NCI-H345 (cell line): ENCODE data around the gene VDR.
"Not testable (repeated sequence)": the region's sequence is repeated elsewhere in the genome, so short reads cannot be mapped to it uniquely, and the experiment has no call there.

Experiments
- DNase-seq: peaks from one replicate; lab custom pipeline; 2025; lab: John Stamatoyannopoulos, UW

VDR gene

GRCh38 chr12:47812797-47813510 is 91.8 kb downstream of the VDR start:
- no peak for DNase-seq

- no peak for DNase-seq
Observed at GRCh38 chr12:47811581-47812484, 93.0 kb downstream of the VDR start.

GRCh38 chr12:47811072-47811396 is 93.8 kb downstream of the VDR start:
- DNase-seq, result no peak

DNA sequence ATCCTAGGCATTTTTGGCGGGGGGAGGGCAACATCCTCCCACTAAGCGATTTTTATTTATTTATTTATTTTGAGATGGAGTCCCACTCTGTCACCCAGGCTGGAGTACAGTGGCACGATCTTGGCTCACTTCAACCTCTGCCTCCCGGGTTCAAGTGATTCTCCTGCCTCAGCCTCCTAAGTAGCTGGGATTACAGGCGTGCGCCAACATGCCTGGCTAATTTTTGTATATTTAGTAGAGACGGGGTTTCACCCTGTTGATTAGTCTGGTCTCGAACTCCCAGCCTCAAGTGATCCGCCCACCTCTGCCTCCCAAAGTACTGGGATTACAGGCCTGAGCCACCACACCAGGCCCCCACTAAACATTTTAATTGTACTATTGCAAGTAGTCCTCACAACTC is 95.3 kb downstream of the VDR start:
- DNase-seq, result not testable (repeated sequence)

- DNase-seq, result no peak
Observed at GRCh38 chr12:47808574-47809365, 96.0 kb downstream of the VDR start.

DNA sequence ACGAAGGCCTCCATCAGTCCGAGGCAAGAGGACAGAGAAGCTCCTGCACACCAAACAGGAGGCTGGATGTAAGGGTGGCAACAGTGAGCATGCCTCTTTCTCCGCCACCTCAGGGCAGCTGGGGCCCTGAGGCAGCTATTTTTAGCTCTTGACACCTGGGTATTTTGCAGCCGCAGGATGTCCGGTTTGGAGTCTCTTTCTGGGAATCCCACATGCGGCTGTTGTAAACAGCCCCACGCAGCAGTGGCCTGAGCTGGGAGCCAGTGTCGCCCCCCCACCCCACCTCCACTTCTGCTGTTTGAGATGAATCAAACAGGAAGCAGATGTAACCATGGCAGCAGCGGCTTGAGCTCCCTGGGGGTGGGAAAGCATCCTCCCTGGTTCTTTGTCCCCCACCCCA is 96.7 kb downstream of the VDR start:
- no peak for DNase-seq

- DNase-seq, result no peak
Observed at GRCh38 chr12:47807338-47807737, 97.5 kb downstream of the VDR start.

GRCh38 chr12:47805417-47805816 is 99.4 kb downstream of the VDR start:
- no peak for DNase-seq

- no peak for DNase-seq
Observed at GRCh38 chr12:47804171-47804570, 100.6 kb downstream of the VDR start.

DNA sequence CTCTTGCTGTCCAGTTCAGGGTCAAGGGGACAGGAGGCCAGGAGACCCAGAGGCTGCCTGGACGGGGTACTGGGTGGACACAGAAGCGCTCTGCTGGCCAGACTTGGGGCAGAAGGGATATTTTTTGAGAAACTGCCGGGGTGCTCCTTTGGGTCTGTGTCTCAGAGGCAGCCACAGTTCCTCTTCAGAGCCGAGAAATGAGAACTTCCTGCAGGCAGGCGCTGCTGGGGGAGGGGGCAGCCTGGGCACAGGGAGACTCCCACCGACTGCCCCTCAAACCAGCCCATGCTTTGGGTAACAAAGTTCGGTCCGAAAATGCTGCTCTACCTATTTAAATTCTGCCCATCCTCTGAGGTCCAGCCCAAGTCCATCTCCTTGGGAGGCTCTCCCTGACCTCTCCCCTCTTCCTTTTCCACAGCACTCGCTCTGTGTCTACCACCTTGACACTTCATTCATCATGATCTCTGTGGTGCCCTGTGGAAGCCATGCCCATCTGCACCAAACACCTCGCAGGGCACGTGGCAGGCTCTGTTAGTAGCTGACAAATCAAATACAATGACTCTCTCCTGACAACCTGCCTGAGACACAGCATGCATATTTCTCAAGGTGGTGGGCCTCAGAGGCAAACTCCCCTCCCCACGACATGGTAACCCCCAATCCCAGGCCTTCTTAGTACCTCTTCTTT is 101.5 kb downstream of the VDR start:
- no peak for DNase-seq

GRCh38 chr12:47802312-47802711 is 102.5 kb downstream of the VDR start:
- no peak for DNase-seq

DNA sequence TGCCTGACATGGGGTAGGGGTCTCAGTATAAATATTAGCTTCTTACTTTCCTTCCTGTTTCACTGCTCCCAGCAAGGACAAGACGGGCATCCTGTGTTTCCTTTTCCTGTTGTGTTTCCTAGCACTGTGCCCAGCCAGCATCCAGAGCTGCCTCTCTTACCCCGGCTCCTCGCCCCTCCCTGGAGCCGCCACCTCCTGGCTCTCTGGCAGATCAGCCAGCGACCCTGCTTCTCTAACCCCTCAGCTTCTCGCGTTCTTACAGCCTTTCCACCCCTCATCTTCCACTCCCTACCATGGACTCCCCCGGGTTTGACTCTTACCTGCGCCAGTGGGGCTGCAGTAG is 102.9 kb downstream of the VDR start:
- DNase-seq, result no peak

DNA sequence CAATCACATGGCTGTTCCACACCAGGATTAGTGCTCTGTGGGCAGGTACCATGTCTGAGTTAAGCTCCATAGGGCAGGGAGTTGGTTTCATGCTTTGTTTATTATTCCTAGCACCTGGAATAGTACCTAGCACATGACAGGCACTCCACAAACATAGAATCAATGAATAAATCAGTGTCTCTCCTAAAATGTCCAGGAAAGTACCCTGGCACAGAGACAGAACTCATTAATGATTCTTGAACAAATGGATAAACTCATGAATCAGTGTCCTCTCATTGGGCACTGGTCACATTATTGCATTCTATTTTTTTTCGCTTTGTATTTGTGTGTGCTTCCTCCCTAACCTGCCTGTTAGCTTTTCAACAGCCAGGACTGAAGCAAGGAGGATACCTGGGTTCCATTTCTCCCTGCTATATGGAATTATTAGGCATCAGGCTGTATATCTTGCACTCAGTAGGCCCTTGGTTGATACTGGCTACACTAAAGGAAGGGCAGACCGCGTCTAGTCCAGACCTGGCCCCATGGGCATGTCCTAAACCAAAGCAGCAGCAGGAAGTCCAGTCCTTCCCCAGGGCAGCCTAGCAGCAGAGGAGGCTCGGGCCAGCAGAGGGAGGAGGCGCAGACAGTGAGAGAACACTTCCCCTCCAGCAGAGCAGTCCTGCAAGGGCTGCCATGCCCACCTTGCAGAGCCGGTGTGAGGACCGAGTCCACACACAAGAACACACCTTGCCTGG is 103.5 kb downstream of the VDR start:
- DNase-seq, result no peak

DNA sequence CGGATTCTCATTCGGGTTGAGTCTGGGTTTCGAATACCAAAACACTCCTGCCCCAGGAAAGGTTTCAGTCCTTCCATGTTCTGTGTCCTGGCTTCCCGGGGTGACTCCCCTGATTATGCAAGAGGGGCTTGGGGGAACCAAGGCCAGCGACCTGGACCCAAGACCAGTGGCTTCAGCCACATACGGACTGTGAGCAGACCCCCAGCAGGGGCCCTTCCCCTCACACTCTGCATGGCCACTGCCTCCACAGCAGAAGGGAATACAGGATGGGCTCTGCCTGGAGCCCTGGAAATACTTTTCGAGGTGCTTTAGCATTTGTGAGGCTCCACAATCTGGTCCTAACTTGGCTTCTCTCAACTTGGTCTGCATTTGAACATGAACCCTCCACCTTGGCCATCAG is 104.2 kb downstream of the VDR start:
- no peak for DNase-seq

DNA sequence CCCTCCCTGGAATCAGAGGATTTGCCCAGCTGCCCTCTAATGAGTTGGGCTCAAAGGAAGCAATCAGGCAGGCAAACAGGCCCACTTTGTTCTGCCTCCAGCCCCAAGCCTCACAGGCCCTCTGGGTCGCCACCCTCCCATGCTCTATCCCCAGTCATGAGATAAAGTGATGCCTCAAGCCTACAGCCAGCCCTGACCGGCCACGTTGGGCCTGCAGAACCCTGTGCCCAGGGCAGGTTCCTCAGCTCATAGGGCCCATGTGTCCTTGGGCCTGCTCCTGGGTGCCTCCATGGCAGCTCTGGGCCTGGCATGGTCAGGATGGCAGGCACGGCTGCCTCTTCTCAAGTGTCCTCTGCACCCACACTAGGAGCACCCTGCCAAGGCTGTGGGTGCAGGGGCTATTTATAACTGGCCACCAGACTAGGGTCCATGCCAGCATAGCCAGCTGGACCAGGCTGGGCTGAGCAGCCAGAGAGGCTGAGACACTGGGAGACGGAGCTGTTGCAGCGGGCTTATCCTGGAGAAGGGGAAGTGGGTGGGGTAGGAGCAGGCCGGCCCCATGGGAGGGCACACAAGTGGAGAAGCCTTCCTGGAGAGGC is 105.3 kb downstream of the VDR start:
- no peak for DNase-seq

GRCh38 chr12:47798382-47798948 is 106.3 kb downstream of the VDR start:
- DNase-seq, result no peak

GRCh38 chr12:47797441-47797840 is 107.4 kb downstream of the VDR start:
- DNase-seq, result peak; percentile 7

DNA sequence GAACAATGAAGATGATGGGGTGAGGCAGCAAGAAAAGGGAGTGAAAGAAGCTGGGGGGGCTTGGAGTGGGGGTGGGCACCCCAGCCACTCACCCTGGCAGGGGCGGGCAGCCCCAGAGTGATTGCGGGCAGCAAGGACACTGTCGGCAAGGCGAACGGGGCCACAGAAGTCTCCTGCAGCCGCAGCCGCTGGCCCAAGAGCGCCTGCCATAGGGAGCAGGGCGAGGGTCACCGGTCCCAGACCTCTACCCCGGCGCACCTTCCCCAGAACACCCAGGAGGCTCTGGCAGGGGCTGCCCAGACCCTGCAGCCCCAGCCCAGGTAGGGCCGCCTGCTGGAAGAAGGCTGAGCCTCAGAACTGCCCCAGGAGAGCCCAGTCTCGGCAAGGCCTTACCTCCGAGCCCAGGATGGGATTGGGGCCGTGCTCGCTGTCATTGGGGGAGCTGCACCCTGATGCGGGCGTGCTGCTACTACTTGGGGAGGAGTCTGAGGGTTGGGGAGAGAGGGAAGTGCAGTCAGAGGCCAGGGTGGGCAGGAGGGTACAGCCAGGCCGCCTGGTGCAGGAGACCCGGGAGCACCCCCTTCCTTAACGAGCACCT is 108.9 kb downstream of the VDR start:
- DNase-seq, result no peak

GRCh38 chr12:47795121-47795813 is 109.5 kb downstream of the VDR start:
- no peak for DNase-seq

DNA sequence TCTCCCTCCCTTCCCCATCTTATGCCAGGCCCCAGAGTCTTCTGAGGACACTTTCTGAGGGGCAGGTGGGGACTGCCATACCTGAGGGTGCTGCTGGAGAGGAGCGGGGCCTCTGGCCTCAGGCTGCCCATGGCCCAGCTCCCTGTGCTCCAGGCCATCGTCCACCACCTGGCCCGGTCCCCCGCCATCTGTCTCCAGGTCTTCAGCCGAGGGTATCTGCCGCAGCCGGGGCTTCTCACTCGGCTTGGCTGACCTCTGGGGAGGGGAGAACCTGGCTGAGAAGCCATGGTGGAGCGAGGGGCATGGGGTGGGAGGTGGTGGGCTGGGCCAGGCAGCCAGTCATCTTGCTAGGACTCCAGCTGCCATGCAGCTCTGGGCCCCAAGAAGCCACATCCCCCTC is 110.1 kb downstream of the VDR start:
- no peak for DNase-seq
